DND-41 (cell line): ENCODE measurements around the gene TWF1.

Source experiments
- ATAC-seq: fragments of 200-7000 bp; cut with Tn5 transposase; 3 replicates; pipeline ENCODE4 v1.9.1; 2021; ENCODE audit warnings: low read depth; ENCODE audit not compliant: insufficient read depth
- DNase-seq: peaks from one replicate; pipeline ENCODE4 v3.0.0-alpha.2; 2020
- H2AFZ ChIP-seq: 2 replicates; pipeline ENCODE4 v1.6.0; 2012; ENCODE audit warnings: low read depth, low read length
- H3K27ac ChIP-seq: 2 replicates; pipeline ENCODE4 v1.5.1; 2012; ENCODE audit warnings: low read length, inconsistent platforms
- H3K27me3 ChIP-seq: fragments of 200-600 bp; sonication (generic); 2 replicates; pipeline ENCODE4 v1.6.0; 2012; ENCODE audit warnings: low read length, mild to moderate bottlenecking, inconsistent platforms; ENCODE audit not compliant: insufficient read depth, poor library complexity
- H3K36me3 ChIP-seq: 2 replicates; pipeline ENCODE4 v1.5.1; 2012; ENCODE audit warnings: low read length, inconsistent platforms; ENCODE audit not compliant: insufficient read depth
- H3K4me1 ChIP-seq: 2 replicates; pipeline ENCODE4 v1.5.1; 2012; ENCODE audit warnings: mild to moderate bottlenecking, low read length; ENCODE audit not compliant: insufficient read depth
- H3K4me2 ChIP-seq: 2 replicates; pipeline ENCODE4 v1.6.0; 2012; ENCODE audit warnings: mild to moderate bottlenecking, moderate library complexity, low read length, inconsistent platforms; ENCODE audit not compliant: insufficient read depth
- H3K4me3 ChIP-seq, 2 experiments: fragments of 200-600 bp in 1 of 2; shearing (Covaris generic) in 1 of 2; 2 replicates each; pipeline ENCODE4 v1.5.1; 2012 to 2016; ENCODE audit warnings: inconsistent platforms in 2 of 2, low read length in 2 of 2, mild to moderate bottlenecking in 2 of 2, low read depth in 1 of 2, moderate library complexity in 1 of 2
- H3K79me2 ChIP-seq: 2 replicates; pipeline ENCODE4 v1.6.0; 2012; ENCODE audit warnings: low read length, inconsistent platforms; ENCODE audit not compliant: insufficient read depth
- H3K9ac ChIP-seq: 2 replicates; pipeline ENCODE4 v1.6.0; 2012; ENCODE audit warnings: low read depth, mild to moderate bottlenecking, inconsistent platforms, low read length, moderate library complexity
- H3K9me3 ChIP-seq: 2 replicates; pipeline ENCODE4 v1.5.1; 2012; ENCODE audit warnings: low read length, moderate library complexity, mild to moderate bottlenecking, inconsistent platforms; ENCODE audit not compliant: insufficient read depth, severe bottlenecking
- H4K20me1 ChIP-seq: 2 replicates; pipeline ENCODE4 v1.6.0; 2012; ENCODE audit warnings: low read length; ENCODE audit not compliant: insufficient read depth
- EZH2 ChIP-seq: IDR thresholded peaks from 3 replicates; pipeline ENCODE4 v1.6.1; 2012; ENCODE audit warnings: borderline replicate concordance, low read depth, mild to moderate bottlenecking, moderate library complexity, low read length, inconsistent platforms; ENCODE audit not compliant: severe bottlenecking
- TF ChIP-seq, protein P1 (sequence below): IDR thresholded peaks from 2 replicates; pipeline ENCODE4 v1.5.1; 2012; ENCODE audit warnings: borderline replicate concordance, low read length, moderate library complexity, mild to moderate bottlenecking; ENCODE audit not compliant: poor library complexity, severe bottlenecking; ENCODE audit errors: extremely low read depth

TWF1 gene

DNA sequence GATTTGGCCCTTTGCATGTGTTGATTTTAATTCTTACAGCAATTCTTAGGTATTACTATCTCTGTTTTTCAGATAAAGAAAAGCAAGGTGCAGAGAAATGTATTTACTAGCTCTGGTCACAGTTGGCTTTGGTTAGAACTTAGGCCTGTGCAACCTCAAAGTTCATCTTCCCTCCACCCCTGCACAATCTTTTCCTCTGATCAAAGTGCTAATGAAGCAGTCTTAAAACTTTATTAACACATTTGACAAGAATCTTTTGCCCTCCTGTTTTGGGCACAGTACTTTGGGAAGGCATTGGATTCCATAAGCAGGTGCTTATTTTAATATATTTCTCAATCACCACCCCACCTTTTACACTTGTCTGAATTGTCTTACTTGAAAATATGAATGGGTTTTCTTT, 44.6 kb downstream of the TWF1 start:
- Histone ChIP-seq H3K36me3 (no peaks in the 10 kb centered on the region; the same call in none of the 2 replicates), H3K4me3 (peak overlapping the region in 1 of 2 experiments; percentile 20; a peak in 1 of 4 replicates), H3K9ac (no peak overlapping the region; the same call in 1 of the 2 replicates), H3K79me2 (peaks cover 64% of the 10 kb centered on the region), H3K9me3 (no peaks in the 10 kb centered on the region), H4K20me1 (no peaks in the 10 kb centered on the region), H2AFZ (no peak overlapping the region), H3K4me1 (peaks cover 51% of the 10 kb centered on the region), H3K27ac (no peak overlapping the region), H3K27me3 (no peaks in the 10 kb centered on the region), H3K4me2 (peak overlapping the region; percentile 88)
- ATAC-seq (no peak), DNase-seq (no peak)
- TF ChIP-seq, protein P1, sequence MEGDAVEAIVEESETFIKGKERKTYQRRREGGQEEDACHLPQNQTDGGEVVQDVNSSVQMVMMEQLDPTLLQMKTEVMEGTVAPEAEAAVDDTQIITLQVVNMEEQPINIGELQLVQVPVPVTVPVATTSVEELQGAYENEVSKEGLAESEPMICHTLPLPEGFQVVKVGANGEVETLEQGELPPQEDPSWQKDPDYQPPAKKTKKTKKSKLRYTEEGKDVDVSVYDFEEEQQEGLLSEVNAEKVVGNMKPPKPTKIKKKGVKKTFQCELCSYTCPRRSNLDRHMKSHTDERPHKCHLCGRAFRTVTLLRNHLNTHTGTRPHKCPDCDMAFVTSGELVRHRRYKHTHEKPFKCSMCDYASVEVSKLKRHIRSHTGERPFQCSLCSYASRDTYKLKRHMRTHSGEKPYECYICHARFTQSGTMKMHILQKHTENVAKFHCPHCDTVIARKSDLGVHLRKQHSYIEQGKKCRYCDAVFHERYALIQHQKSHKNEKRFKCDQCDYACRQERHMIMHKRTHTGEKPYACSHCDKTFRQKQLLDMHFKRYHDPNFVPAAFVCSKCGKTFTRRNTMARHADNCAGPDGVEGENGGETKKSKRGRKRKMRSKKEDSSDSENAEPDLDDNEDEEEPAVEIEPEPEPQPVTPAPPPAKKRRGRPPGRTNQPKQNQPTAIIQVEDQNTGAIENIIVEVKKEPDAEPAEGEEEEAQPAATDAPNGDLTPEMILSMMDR = no peak
- no peak for TF ChIP-seq EZH2

DNA sequence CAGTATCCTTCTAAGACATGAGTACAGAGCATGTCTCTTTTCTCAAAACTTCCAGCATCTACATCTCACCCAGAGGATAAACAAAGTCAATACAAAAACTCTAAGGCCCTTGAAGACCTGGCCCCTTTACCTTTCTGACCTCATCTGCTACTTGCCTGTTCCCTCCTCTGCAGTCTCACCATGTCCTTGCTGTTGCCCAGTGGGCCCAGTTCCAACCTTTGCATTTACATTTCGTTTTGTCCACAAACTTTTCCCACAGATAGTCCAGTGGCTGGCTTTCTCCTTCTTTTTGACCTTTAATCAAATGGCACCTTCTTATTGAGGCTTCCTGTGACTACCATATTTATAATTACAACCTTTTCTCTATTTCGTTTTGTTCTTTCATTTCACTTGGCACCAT, 45.7 kb downstream of the TWF1 start:
- Histone ChIP-seq H3K4me1 (peaks cover 58% of the 10 kb centered on the region), H3K9me3 (no peaks in the 10 kb centered on the region), H4K20me1 (no peaks in the 10 kb centered on the region), H3K9ac (peak overlapping the region; percentile 77; the same call in 1 of the 2 replicates), H3K27me3 (no peaks in the 10 kb centered on the region), H2AFZ (no peak overlapping the region), H3K79me2 (peaks cover 67% of the 10 kb centered on the region), H3K4me3 (peak overlapping the region in 1 of 2 experiments; percentile 89; a peak in 3 of 4 replicates), H3K36me3 (no peaks in the 10 kb centered on the region; the same call in none of the 2 replicates), H3K27ac (peak overlapping the region; percentile 42; the same call in 1 of the 2 replicates), H3K4me2 (peak overlapping the region; percentile 88)
- ATAC-seq = no peak
- no peak for TF ChIP-seq EZH2
- TF ChIP-seq, protein P1 = no peak
- no peak for DNase-seq

DNA sequence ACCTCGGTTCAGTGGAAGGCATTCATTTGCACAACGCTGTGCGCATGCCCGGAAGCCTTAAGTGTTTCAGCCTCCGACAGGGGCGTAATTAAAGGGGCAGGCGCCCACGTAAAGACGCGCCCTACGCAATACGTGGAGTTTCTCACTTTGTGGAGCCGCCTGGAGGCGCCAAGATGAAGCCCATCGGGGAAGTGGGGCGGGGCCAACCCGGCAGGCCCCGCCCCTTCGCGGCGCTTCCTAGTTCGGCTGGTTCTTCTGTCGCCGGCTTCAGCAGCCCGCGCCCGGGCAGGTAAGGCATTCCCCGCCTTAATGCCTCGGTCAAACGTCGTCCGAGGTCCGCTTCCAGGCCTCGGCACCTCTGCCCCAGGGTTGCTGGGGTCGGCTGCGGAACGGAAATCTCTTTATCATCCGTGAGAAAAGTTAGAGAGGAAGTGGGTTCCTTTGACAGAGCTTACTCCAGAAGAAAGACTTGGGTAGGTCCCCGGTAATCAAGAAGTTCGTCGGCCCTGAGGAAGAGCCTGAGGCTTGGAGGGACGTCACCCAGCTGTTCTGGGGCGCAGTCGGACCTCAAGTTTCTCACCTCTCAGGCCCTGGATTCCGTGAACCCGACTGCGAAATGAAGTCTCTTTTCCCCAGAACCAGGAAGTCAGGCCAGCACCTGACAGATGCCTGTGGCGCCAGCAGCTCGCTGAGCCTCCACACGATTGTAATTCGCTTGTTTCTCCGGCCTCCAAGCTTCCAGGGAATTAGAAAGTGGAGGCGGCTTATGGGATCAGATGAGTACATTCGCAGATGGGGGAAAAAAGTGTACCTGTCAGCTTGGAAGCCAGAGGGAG, 47.2 kb downstream of the TWF1 start, which contains the start of the genes IRAK4 and PUS7L:
Gene IRAK4, plus strand, starts transcription at position 224 of the 836 bp plus-strand sequence. CDS start 9,161 bp downstream, outside the sequence.
Gene PUS7L, minus strand, starts transcription at position 63 of the 836 bp plus-strand sequence. CDS start 3,545 bp downstream, outside the sequence.
- TF ChIP-seq, protein P1 = peak; percentile 59
- TF ChIP-seq EZH2 = no peak
- Histone ChIP-seq H2AFZ (peak within 1 kb of the TSS; percentile 95), H3K36me3 (peaks cover 3% of the 10 kb centered on the region), H3K9ac (peak within 1 kb of the TSS; percentile 77), H3K27ac (peak within 1 kb of the TSS; percentile 96), H4K20me1 (no peaks in the 10 kb centered on the region), H3K4me2 (peak within 1 kb of the TSS; percentile 88), H3K79me2 (peaks cover 65% of the 10 kb centered on the region), H3K4me1 (peaks cover 61% of the 10 kb centered on the region), H3K27me3 (no peaks in the 10 kb centered on the region), H3K9me3 (no peaks in the 10 kb centered on the region), H3K4me3 (peak within 1 kb of the TSS; percentile 63 to 89)
- ATAC-seq (peak; percentile 91), DNase-seq (peak; percentile 94)
